Glomerular visceral epithelial cell (primary cell): Measurements from ENCODE around the gene COPG2.

ENCODE experiments used
- DNase-seq: peaks from one replicate; pipeline ENCODE4 v3.0.0-alpha.2; 2016; ENCODE audit errors: extremely low spot score

The COPG2 gene

GRCh38 chr7:130473876-130474275, 194.7 kb downstream of the COPG2 start:
- no peak for DNase-seq

- DNase-seq: no peak
Observed at GRCh38 chr7:130473289-130473688, 195.3 kb downstream of the COPG2 start.

GRCh38 chr7:130471974-130472373, 196.6 kb downstream of the COPG2 start:
- DNase-seq: no peak

GRCh38 chr7:130468612-130469011, 199.9 kb downstream of the COPG2 start:
- DNase-seq: no peak

GRCh38 chr7:130463553-130464434, 204.8 kb downstream of the COPG2 start:
- no peak for DNase-seq

GRCh38 chr7:130461272-130461671, 207.3 kb downstream of the COPG2 start:
- DNase-seq: no peak

GRCh38 chr7:130458257-130458656, 210.3 kb downstream of the COPG2 start:
- no peak for DNase-seq
